NCI-H2029 (cell line): Measurements from ENCODE around the gene GATAD2A.
"Not testable (repeated sequence)": the region's sequence is repeated elsewhere in the genome, so short reads cannot be mapped to it uniquely, and the experiment has no call there.

Experiments
- DNase-seq: peaks from one replicate; lab custom pipeline; 2025; lab: John Stamatoyannopoulos, UW

The GATAD2A gene

GRCh38 chr19:19388568-19389555 is 16.6 kb upstream of the GATAD2A start:
- no peak for DNase-seq

- not testable (repeated sequence) for DNase-seq
Measured at GRCh38 chr19:19389683-19390082, 15.8 kb upstream of the GATAD2A start.

GRCh38 chr19:19394333-19394732 is 11.1 kb upstream of the GATAD2A start:
- not testable (repeated sequence) for DNase-seq

GRCh38 chr19:19399733-19400433 is 5.6 kb upstream of the GATAD2A start:
- no peak for DNase-seq

- DNase-seq, result no peak
Measured at GRCh38 chr19:19402656-19403372, 2.7 kb upstream of the GATAD2A start.

GRCh38 chr19:19403373-19403901 is 2.0 kb upstream of the GATAD2A start:
- DNase-seq, result no peak

- no peak for DNase-seq
Measured at GRCh38 chr19:19405971-19406877, 749 bp downstream of the GATAD2A start.

GRCh38 chr19:19406878-19407632 is 1.6 kb downstream of the GATAD2A start:
- DNase-seq, result no peak

GRCh38 chr19:19407633-19407930 is 2.1 kb downstream of the GATAD2A start:
- DNase-seq, result no peak

GRCh38 chr19:19409205-19409604 is 3.7 kb downstream of the GATAD2A start:
- no peak for DNase-seq

- DNase-seq, result no peak
Measured at GRCh38 chr19:19409631-19410030, 4.2 kb downstream of the GATAD2A start.

- DNase-seq, result no peak
Measured at GRCh38 chr19:19410553-19411550, 5.4 kb downstream of the GATAD2A start.

GRCh38 chr19:19416280-19416679 is 10.8 kb downstream of the GATAD2A start:
- no peak for DNase-seq

GRCh38 chr19:19417046-19417445 is 11.6 kb downstream of the GATAD2A start:
- no peak for DNase-seq

- peak; percentile 49 for DNase-seq
Measured at GRCh38 chr19:19417628-19418245, 12.3 kb downstream of the GATAD2A start.

GRCh38 chr19:19418555-19419260 is 13.2 kb downstream of the GATAD2A start:
- DNase-seq, result no peak

- DNase-seq, result peak; percentile 19
Measured at GRCh38 chr19:19420570-19421298, 15.3 kb downstream of the GATAD2A start.
